Esophagus squamous epithelium (tissue), 5 donors: ENCODE results near the gene RPS6KA3. TPM values are rescaled to one million over a fixed set of nuclear protein-coding genes. Genes with fewer than 3 reads are reported as not detected.

Source experiments
- DNase-seq: peaks from one replicate; lab custom pipeline; 2025; lab: John Stamatoyannopoulos, UW
- H3K27ac ChIP-seq, 4 donors: fragments of 200-600 bp; sonication (generic); one replicate each; pipeline ENCODE4 v1.5.1; 2016 to 2019; ENCODE audit warnings: mild to moderate bottlenecking in 1 of 4
- H3K27me3 ChIP-seq, 4 donors: fragments of 200-600 bp; sonication (generic); 1 replicate in 3 of 4; 2 replicates in 1 of 4; pipeline versions ENCODE4 v1.5.1 to v1.6.0; 2017 to 2021; ENCODE audit warnings: antibody characterized with exemption in 1 of 4
- H3K36me3 ChIP-seq, 3 donors: fragments of 200-600 bp; sonication (generic); one replicate each; pipeline ENCODE4 v1.5.1; 2016 to 2019
- H3K4me1 ChIP-seq, 3 donors: fragments of 200-600 bp; sonication (generic); one replicate each; pipeline ENCODE4 v1.5.1; 2017 to 2019
- H3K4me3 ChIP-seq, 4 donors: fragments of 200-600 bp; sonication (generic); 1 replicate in 3 of 4; 2 replicates in 1 of 4; pipeline ENCODE4 v1.5.1; 2016 to 2019; ENCODE audit warnings: mild to moderate bottlenecking in 2 of 4, moderate library complexity in 1 of 4
- H3K9me3 ChIP-seq, 3 donors: fragments of 200-600 bp; sonication (generic); one replicate each; pipeline ENCODE4 v1.5.1; 2016 to 2019
- CTCF ChIP-seq, 6 experiments: fragments of 450-650 bp in 4 of 6; fragments of 200-600 bp in 2 of 6; sonication (generic) in 2 of 6; IDR thresholded peaks; one replicate each; pipeline ENCODE4 v1.5.1; 2016 to 2019; ENCODE audit warnings: antibody characterized with exemption in 6 of 6, mild to moderate bottlenecking in 4 of 6, moderate library complexity in 4 of 6
- POLR2A ChIP-seq, 4 donors: fragments of 450-650 bp; IDR thresholded peaks; one replicate each; pipeline ENCODE4 v1.6.1; 2017; ENCODE audit warnings: antibody characterized with exemption in 4 of 4, mild to moderate bottlenecking in 4 of 4, moderate library complexity in 3 of 4
- WGBS, 2 donors: methylation state at CpG; one replicate each; pipeline ENCODE4 v1.1.5; 2018; 5-methylcytosine and 5-hydroxymethylcytosine counted together
- intact Hi-C: fragments of 100-400 bp; cut with DNase I; formaldehyde crosslinking; loops from one replicate; pipeline ENCODE4 v1.15.0; 2022
- total RNA-seq, 4 donors: library from RNA; depleted of rRNA; stranded (reverse); fragments of >200 nt; gene quantifications; one replicate each; pipeline ENCODE4 v1.1.0, GENCODE V29; 2016
- donor health status: DM: yes; HTN: yes; CAD: no.

RPS6KA3 gene
- total RNA-seq, 4 donors from 2014 or later = 15.8 to 30.9 (median 29.7) TPM

- peak within 1 kb of the TSS in 3 of 4 donors; percentile 19 to 54 (median 36) for H3K4me3 ChIP-seq
- H3K4me1 ChIP-seq = peaks cover 0 to 22% (median 5%) of the 10 kb centered on the region in 3 donors
- DNase-seq = no peak
- no peaks in the 10 kb centered on the region for H3K9me3 ChIP-seq
- intact Hi-C loops = no loop called here
- TF ChIP-seq POLR2A (IDR thresholded peaks at IDR 0.05) (no peak), CTCF (IDR thresholded peaks at IDR 0.05) (no peak)
- no peaks in the 10 kb centered on the region for H3K36me3 ChIP-seq
- peaks cover 0 to 28% (median 6%) of the 10 kb centered on the region in 4 donors for H3K27me3 ChIP-seq
- 15 to 90% methylated on average over 2 to 5 of the region's 91 CpGs for WGBS, 2 donors
- no peak within 1 kb of the TSS for H3K27ac ChIP-seq
These were observed 150.0 kb downstream of the RPS6KA3 start, which contains the start of gene MAP7D2 for GRCh38 chrX:20116577-20117240. Gene MAP7D2, minus strand, starts transcription at chrX:20116907. Its CDS starts 28 bp downstream, at chrX:20116879.

- TF ChIP-seq CTCF (IDR thresholded peaks at IDR 0.05) (no peak), POLR2A (IDR thresholded peaks at IDR 0.05) (no peak)
- intact Hi-C loops = no loop called here
- Histone ChIP-seq H3K4me1 (peaks cover 0 to 22% (median 5%) of the 10 kb centered on the region in 3 donors), H3K27ac (no peak overlapping the region), H3K36me3 (no peaks in the 10 kb centered on the region), H3K9me3 (no peaks in the 10 kb centered on the region), H3K27me3 (peaks cover 0 to 28% (median 6%) of the 10 kb centered on the region in 4 donors), H3K4me3 (peak overlapping the region in 3 of 4 donors; percentile 19 to 54 (median 36))
- no peak for DNase-seq
- 0 to 17% methylated on average over 1 of the region's 47 CpGs for WGBS, 2 donors
These were observed 150.6 kb downstream of the RPS6KA3 start for GRCh38 chrX:20116087-20116576.

GRCh38 chrX:20112022-20112774 lies 154.5 kb downstream of the RPS6KA3 start:
- H3K9me3 ChIP-seq = no peaks in the 10 kb centered on the region
- H3K4me1 ChIP-seq = peaks cover 0 to 13% (median 5%) of the 10 kb centered on the region in 3 donors
- TF ChIP-seq CTCF (IDR thresholded peaks at IDR 0.05) (no peak), POLR2A (IDR thresholded peaks at IDR 0.05) (no peak)
- intact Hi-C loops = no loop called here
- no peaks in the 10 kb centered on the region for H3K36me3 ChIP-seq
- 84 to 100% methylated on average over 3 to 10 of the region's 14 CpGs for WGBS, 2 donors
- no peak overlapping the region for H3K4me3 ChIP-seq
- H3K27me3 ChIP-seq = peaks cover 0 to 20% (median 6%) of the 10 kb centered on the region in 4 donors
- H3K27ac ChIP-seq = no peak overlapping the region
- DNase-seq = no peak

GRCh38 chrX:20111271-20111670 lies 155.4 kb downstream of the RPS6KA3 start:
- H3K9me3 ChIP-seq = no peaks in the 10 kb centered on the region
- no peak for TF ChIP-seq CTCF (IDR thresholded peaks at IDR 0.05)
- no peak for TF ChIP-seq POLR2A (IDR thresholded peaks at IDR 0.05)
- no peak for DNase-seq
- 93 to 95% methylated on average over 7 to 10 of the region's 10 CpGs for WGBS, 2 donors
- peaks cover 0 to 11% (median 5%) of the 10 kb centered on the region in 4 donors for H3K27me3 ChIP-seq
- H3K4me3 ChIP-seq = no peak overlapping the region
- H3K36me3 ChIP-seq = no peaks in the 10 kb centered on the region
- H3K27ac ChIP-seq = no peak overlapping the region
- peaks cover 0 to 5% (median 3%) of the 10 kb centered on the region in 3 donors for H3K4me1 ChIP-seq
- intact Hi-C loops = no loop called here
